H1 (cell line): ENCODE measurements around the gene S100A8. TPM values are rescaled to one million over a fixed set of nuclear protein-coding genes. Genes with fewer than 3 reads are reported as not detected.

Source experiments
- BACH1 ChIP-seq: IDR thresholded peaks from 2 replicates; pipeline ENCODE4 v1.6.1; 2012; ENCODE audit warnings: low read length, improper control_type of control experiment
- BCL11A ChIP-seq, 2 experiments: IDR thresholded peaks; one replicate each; pipeline ENCODE4 v1.6.1; 2011; ENCODE audit warnings: low read depth in 2 of 2, low read length in 2 of 2, mild to moderate bottlenecking in 2 of 2
- GTF2F1 ChIP-seq: IDR thresholded peaks from 2 replicates; pipeline ENCODE4 v1.6.1; 2012; ENCODE audit warnings: low read depth, low read length, improper control_type of control experiment, borderline replicate concordance
- JUND ChIP-seq: IDR thresholded peaks from 2 replicates; pipeline ENCODE4 v1.6.1; 2011; ENCODE audit warnings: mild to moderate bottlenecking, improper control_type of control experiment, low read length
- SAP30 ChIP-seq: fragments of 300-600 bp; sonication (generic); IDR thresholded peaks from 2 replicates; pipeline ENCODE4 v1.7.1; 2012; ENCODE audit warnings: low read length, moderate library complexity, mild to moderate bottlenecking, inconsistent platforms; ENCODE audit not compliant: insufficient read depth, insufficient replicate concordance
- SIN3A ChIP-seq, 2 experiments: IDR thresholded peaks in 1 of 2; conservative IDR thresholded peaks in 1 of 2; 2 replicates each; pipeline ENCODE4 v1.6.1; 2011 to 2012; ENCODE audit warnings: low read length in 2 of 2, improper control_type of control experiment in 1 of 2, low read depth in 1 of 2, mild to moderate bottlenecking in 1 of 2
- polyA plus RNA-seq, 7 experiments: library from polyadenylated mRNA; depleted of rRNA in 3 of 7; stranded (reverse) in 5 of 7; unstranded in 2 of 7; fragments of >200 nt in 5 of 7; fragments of 200-250 nt in 2 of 7; gene quantifications; 1 replicate in 5 of 7; 2 replicates in 1 of 7; 4 replicates in 1 of 7; pipeline versions ENCODE4 v1.2.1 to v1.2.3, GENCODE V29; 2011 to 2013; ENCODE audit warnings: missing spikeins in 2 of 7, mixed read lengths in 2 of 7
- total RNA-seq: library from RNA; stranded (reverse); fragmentation: NEBNext Ultra II Directional; extraction: Animal tissue kit (Norgen Biotek cat#: 25700); gene quantifications from 2 replicates; pipeline ENCODE4 v1.2.1, GENCODE V29; 2021
- TF ChIP-seq, protein P1 (sequence below): fragments of 300-600 bp; sonication (generic); IDR thresholded peaks from 2 replicates; pipeline ENCODE4 v1.7.1; 2012; ENCODE audit warnings: low read length, moderate library complexity, mild to moderate bottlenecking, inconsistent platforms; ENCODE audit not compliant: insufficient replicate concordance

The S100A8 gene
- total and polyA plus RNA-seq, 2 of the 8 experiments (the other 6 are each of a cell fraction or from before 2014, with no cell fraction given): not detected

- TF ChIP-seq, protein P1, sequence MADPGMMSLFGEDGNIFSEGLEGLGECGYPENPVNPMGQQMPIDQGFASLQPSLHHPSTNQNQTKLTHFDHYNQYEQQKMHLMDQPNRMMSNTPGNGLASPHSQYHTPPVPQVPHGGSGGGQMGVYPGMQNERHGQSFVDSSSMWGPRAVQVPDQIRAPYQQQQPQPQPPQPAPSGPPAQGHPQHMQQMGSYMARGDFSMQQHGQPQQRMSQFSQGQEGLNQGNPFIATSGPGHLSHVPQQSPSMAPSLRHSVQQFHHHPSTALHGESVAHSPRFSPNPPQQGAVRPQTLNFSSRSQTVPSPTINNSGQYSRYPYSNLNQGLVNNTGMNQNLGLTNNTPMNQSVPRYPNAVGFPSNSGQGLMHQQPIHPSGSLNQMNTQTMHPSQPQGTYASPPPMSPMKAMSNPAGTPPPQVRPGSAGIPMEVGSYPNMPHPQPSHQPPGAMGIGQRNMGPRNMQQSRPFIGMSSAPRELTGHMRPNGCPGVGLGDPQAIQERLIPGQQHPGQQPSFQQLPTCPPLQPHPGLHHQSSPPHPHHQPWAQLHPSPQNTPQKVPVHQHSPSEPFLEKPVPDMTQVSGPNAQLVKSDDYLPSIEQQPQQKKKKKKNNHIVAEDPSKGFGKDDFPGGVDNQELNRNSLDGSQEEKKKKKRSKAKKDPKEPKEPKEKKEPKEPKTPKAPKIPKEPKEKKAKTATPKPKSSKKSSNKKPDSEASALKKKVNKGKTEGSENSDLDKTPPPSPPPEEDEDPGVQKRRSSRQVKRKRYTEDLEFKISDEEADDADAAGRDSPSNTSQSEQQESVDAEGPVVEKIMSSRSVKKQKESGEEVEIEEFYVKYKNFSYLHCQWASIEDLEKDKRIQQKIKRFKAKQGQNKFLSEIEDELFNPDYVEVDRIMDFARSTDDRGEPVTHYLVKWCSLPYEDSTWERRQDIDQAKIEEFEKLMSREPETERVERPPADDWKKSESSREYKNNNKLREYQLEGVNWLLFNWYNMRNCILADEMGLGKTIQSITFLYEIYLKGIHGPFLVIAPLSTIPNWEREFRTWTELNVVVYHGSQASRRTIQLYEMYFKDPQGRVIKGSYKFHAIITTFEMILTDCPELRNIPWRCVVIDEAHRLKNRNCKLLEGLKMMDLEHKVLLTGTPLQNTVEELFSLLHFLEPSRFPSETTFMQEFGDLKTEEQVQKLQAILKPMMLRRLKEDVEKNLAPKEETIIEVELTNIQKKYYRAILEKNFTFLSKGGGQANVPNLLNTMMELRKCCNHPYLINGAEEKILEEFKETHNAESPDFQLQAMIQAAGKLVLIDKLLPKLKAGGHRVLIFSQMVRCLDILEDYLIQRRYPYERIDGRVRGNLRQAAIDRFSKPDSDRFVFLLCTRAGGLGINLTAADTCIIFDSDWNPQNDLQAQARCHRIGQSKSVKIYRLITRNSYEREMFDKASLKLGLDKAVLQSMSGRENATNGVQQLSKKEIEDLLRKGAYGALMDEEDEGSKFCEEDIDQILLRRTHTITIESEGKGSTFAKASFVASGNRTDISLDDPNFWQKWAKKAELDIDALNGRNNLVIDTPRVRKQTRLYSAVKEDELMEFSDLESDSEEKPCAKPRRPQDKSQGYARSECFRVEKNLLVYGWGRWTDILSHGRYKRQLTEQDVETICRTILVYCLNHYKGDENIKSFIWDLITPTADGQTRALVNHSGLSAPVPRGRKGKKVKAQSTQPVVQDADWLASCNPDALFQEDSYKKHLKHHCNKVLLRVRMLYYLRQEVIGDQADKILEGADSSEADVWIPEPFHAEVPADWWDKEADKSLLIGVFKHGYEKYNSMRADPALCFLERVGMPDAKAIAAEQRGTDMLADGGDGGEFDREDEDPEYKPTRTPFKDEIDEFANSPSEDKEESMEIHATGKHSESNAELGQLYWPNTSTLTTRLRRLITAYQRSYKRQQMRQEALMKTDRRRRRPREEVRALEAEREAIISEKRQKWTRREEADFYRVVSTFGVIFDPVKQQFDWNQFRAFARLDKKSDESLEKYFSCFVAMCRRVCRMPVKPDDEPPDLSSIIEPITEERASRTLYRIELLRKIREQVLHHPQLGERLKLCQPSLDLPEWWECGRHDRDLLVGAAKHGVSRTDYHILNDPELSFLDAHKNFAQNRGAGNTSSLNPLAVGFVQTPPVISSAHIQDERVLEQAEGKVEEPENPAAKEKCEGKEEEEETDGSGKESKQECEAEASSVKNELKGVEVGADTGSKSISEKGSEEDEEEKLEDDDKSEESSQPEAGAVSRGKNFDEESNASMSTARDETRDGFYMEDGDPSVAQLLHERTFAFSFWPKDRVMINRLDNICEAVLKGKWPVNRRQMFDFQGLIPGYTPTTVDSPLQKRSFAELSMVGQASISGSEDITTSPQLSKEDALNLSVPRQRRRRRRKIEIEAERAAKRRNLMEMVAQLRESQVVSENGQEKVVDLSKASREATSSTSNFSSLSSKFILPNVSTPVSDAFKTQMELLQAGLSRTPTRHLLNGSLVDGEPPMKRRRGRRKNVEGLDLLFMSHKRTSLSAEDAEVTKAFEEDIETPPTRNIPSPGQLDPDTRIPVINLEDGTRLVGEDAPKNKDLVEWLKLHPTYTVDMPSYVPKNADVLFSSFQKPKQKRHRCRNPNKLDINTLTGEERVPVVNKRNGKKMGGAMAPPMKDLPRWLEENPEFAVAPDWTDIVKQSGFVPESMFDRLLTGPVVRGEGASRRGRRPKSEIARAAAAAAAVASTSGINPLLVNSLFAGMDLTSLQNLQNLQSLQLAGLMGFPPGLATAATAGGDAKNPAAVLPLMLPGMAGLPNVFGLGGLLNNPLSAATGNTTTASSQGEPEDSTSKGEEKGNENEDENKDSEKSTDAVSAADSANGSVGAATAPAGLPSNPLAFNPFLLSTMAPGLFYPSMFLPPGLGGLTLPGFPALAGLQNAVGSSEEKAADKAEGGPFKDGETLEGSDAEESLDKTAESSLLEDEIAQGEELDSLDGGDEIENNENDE: no peak
- no peak for TF ChIP-seq BACH1
- TF ChIP-seq SAP30: no peak
- TF ChIP-seq JUND: no peak
- TF ChIP-seq BCL11A (IDR thresholded peaks at IDR 0.05; ENCODE audit: low read depth in 2 of 2, low read length in 2 of 2): no peak
- TF ChIP-seq GTF2F1: no peak
- no peak for TF ChIP-seq SIN3A (conservative IDR thresholded peaks at IDR 0.05 in 1 of 2, IDR thresholded peaks at IDR 0.05 in 1 of 2; ENCODE audit: low read depth in 1 of 2, low read length in 2 of 2)
Observed at GRCh38 chr1:153389401-153389800, 1.5 kb downstream of the S100A8 start (continued).
